OCI-LY7 (cell line): ENCODE data around the gene RCOR1.

ENCODE experiments used
- CTCF ChIP-seq: fragments of 200-600 bp; sonication (generic); conservative IDR thresholded peaks from 2 replicates; pipeline ENCODE4 v1.5.1; 2014; ENCODE audit warnings: mild to moderate bottlenecking, antibody characterized with exemption, low read length, moderate library complexity, mixed read lengths
- EZH2phosphoT487 ChIP-seq: fragments of 200-600 bp; sonication (generic); IDR thresholded peaks from 2 replicates; pipeline ENCODE4 v1.6.1; 2018; ENCODE audit warnings: low read depth, borderline replicate concordance, mild to moderate bottlenecking, mixed run types, antibody characterized with exemption, low read length, moderate library complexity, mixed read lengths

GRCh38 chr14:102696856-102697495 is 104.5 kb downstream of the RCOR1 start:
- TF ChIP-seq CTCF (no peak), EZH2phosphoT487 (no peak)
